HG03342 (cell line): ENCODE results near the gene SLC24A3.

Experiments
- ATAC-seq: cut with Tn5 transposase; IDR thresholded peaks from one replicate; pipeline ENCODE4 v1.9.1; 2021; ENCODE audit warnings: mild to moderate bottlenecking, moderate library complexity; ENCODE audit not compliant: unreplicated experiment

SLC24A3 gene

GRCh38 chr20:19301142-19301541 lies 88.7 kb downstream of the SLC24A3 start:
- ATAC-seq: no peak

- no peak for ATAC-seq
These were observed 89.4 kb downstream of the SLC24A3 start for GRCh38 chr20:19301843-19302242.

GRCh38 chr20:19302714-19303113 lies 90.3 kb downstream of the SLC24A3 start:
- ATAC-seq: no peak

- ATAC-seq: no peak
These were observed 91.9 kb downstream of the SLC24A3 start for GRCh38 chr20:19304389-19304788.

- no peak for ATAC-seq
These were observed 92.5 kb downstream of the SLC24A3 start for GRCh38 chr20:19304886-19305415.

- ATAC-seq: no peak
These were observed 95.7 kb downstream of the SLC24A3 start for GRCh38 chr20:19308146-19308545.

- ATAC-seq: no peak
These were observed 98.1 kb downstream of the SLC24A3 start for GRCh38 chr20:19310541-19310940.

GRCh38 chr20:19313342-19314069 lies 101.1 kb downstream of the SLC24A3 start:
- no peak for ATAC-seq

- no peak for ATAC-seq
These were observed 102.2 kb downstream of the SLC24A3 start for GRCh38 chr20:19314621-19315020.

- peak; percentile 64 for ATAC-seq
These were observed 105.0 kb downstream of the SLC24A3 start for GRCh38 chr20:19317237-19318069.

- ATAC-seq: no peak
These were observed 106.2 kb downstream of the SLC24A3 start for GRCh38 chr20:19318610-19319009.

GRCh38 chr20:19320005-19320404 lies 107.6 kb downstream of the SLC24A3 start:
- ATAC-seq: no peak

GRCh38 chr20:19321176-19321575 lies 108.7 kb downstream of the SLC24A3 start:
- no peak for ATAC-seq

- no peak for ATAC-seq
These were observed 109.9 kb downstream of the SLC24A3 start for GRCh38 chr20:19322061-19322985.

- no peak for ATAC-seq
These were observed 115.0 kb downstream of the SLC24A3 start for GRCh38 chr20:19327401-19327800.

- ATAC-seq: no peak
These were observed 116.2 kb downstream of the SLC24A3 start for GRCh38 chr20:19328676-19329075.

GRCh38 chr20:19330038-19330437 lies 117.6 kb downstream of the SLC24A3 start:
- ATAC-seq: no peak

GRCh38 chr20:19330731-19331130 lies 118.3 kb downstream of the SLC24A3 start:
- ATAC-seq: no peak

- no peak for ATAC-seq
These were observed 121.1 kb downstream of the SLC24A3 start for GRCh38 chr20:19333563-19333962.

GRCh38 chr20:19335341-19335740 lies 122.9 kb downstream of the SLC24A3 start:
- ATAC-seq: no peak

GRCh38 chr20:19335916-19336315 lies 123.5 kb downstream of the SLC24A3 start:
- no peak for ATAC-seq
